GM23338 (cell line): ENCODE results near the gene VEGFA. TPM values are rescaled to one million over a fixed set of nuclear protein-coding genes. Genes with fewer than 3 reads are reported as not detected.

Experiments used
- ATAC-seq: fragments of 200-7000 bp; cut with Tn5 transposase; 3 replicates; pipeline ENCODE4 v1.9.1; 2020
- DNase-seq: peaks from one replicate; pipeline ENCODE4 v3.0.0-alpha.2; 2015; ENCODE audit warnings: low spot score
- H2AFZ ChIP-seq: fragments of 200-600 bp; sonication (generic); 2 replicates; pipeline ENCODE4 v1.8.0; 2016; ENCODE audit warnings: antibody characterized with exemption, mild to moderate bottlenecking, moderate library complexity
- H3F3A ChIP-seq: fragments of 200-600 bp; sonication (generic); replicated peaks from 2 replicates; pipeline ENCODE4 v1.8.0; 2017; ENCODE audit warnings: antibody characterized with exemption, mixed run types, low read depth
- H3K27ac ChIP-seq: fragments of 200-600 bp; sonication (generic); 2 replicates; pipeline ENCODE4 v1.6.1; 2016; ENCODE audit warnings: low read depth
- H3K27me3 ChIP-seq: fragments of 200-600 bp; sonication (generic); 2 replicates; pipeline ENCODE4 v1.8.0; 2016; ENCODE audit warnings: mild to moderate bottlenecking, mixed run types, moderate library complexity; ENCODE audit not compliant: insufficient read depth
- H3K36me3 ChIP-seq: fragments of 200-600 bp; sonication (generic); 2 replicates; pipeline ENCODE4 v1.8.0; 2016; ENCODE audit warnings: mild to moderate bottlenecking; ENCODE audit not compliant: insufficient read depth
- H3K4me1 ChIP-seq: fragments of 200-600 bp; sonication (generic); 2 replicates; pipeline ENCODE4 v1.8.0; 2016; ENCODE audit warnings: mild to moderate bottlenecking, moderate library complexity; ENCODE audit not compliant: insufficient read depth
- H3K4me2 ChIP-seq: fragments of 200-600 bp; sonication (generic); 2 replicates; pipeline ENCODE4 v1.7.1; 2017; ENCODE audit warnings: mixed run types
- H3K4me3 ChIP-seq: fragments of 200-600 bp; sonication (generic); 2 replicates; pipeline ENCODE4 v1.6.1; 2016; ENCODE audit warnings: mixed run types
- H3K79me2 ChIP-seq: fragments of 200-600 bp; sonication (generic); replicated peaks from 2 replicates; pipeline ENCODE4 v1.8.0; 2017; ENCODE audit warnings: mild to moderate bottlenecking; ENCODE audit not compliant: insufficient read depth
- H3K9me2 ChIP-seq: fragments of 200-600 bp; sonication (generic); 2 replicates; pipeline ENCODE4 v1.8.0; 2017; ENCODE audit not compliant: insufficient read depth
- H4K20me1 ChIP-seq: fragments of 200-600 bp; sonication (generic); replicated peaks from 2 replicates; pipeline ENCODE4 v1.8.0; 2017; ENCODE audit warnings: mild to moderate bottlenecking; ENCODE audit not compliant: insufficient read depth
- H3K27ac Mint-ChIP-seq: 2 replicates; pipeline ENCODE4 v1.8.0; 2020; ENCODE audit warnings: inconsistent platforms, mild to moderate bottlenecking, moderate library complexity, mixed read lengths
- H3K27me3 Mint-ChIP-seq: 3 replicates; pipeline ENCODE4 v1.8.0; 2022; ENCODE audit warnings: low read depth, mild to moderate bottlenecking, moderate library complexity, mixed read lengths, inconsistent platforms; ENCODE audit not compliant: insufficient read depth, poor library complexity
- H3K36me3 Mint-ChIP-seq: 3 replicates; pipeline ENCODE4 v1.8.0; 2021; ENCODE audit warnings: low read depth, mild to moderate bottlenecking, inconsistent platforms, moderate library complexity, mixed read lengths
- H3K4me1 Mint-ChIP-seq: 3 replicates; pipeline ENCODE4 v1.8.0; 2020; ENCODE audit warnings: mild to moderate bottlenecking, inconsistent platforms, mixed read lengths
- H3K4me3 Mint-ChIP-seq: 3 replicates; pipeline ENCODE4 v1.8.0; 2021; ENCODE audit warnings: moderate library complexity, mild to moderate bottlenecking, inconsistent platforms, mixed read lengths
- H3K9me3 Mint-ChIP-seq: 3 replicates; pipeline ENCODE4 v1.8.0; 2020; ENCODE audit warnings: moderate library complexity, mild to moderate bottlenecking, inconsistent platforms, mixed read lengths
- CREB1 ChIP-seq: fragments of 250-450 bp; sonication (Bioruptor Pico); IDR thresholded peaks from 2 replicates; pipeline ENCODE4 v1.5.0; 2020; ENCODE audit warnings: low read depth, mild to moderate bottlenecking, moderate library complexity
- EZH2 ChIP-seq: fragments of 200-600 bp; sonication (generic); IDR thresholded peaks from one replicate; pipeline ENCODE4 v1.8.0; 2017; ENCODE audit warnings: antibody characterized with exemption, mild to moderate bottlenecking, low read depth; ENCODE audit not compliant: unreplicated experiment
- EZH2phosphoT487 ChIP-seq: fragments of 200-600 bp; sonication (generic); IDR thresholded peaks from one replicate; pipeline ENCODE4 v1.8.1; 2018; ENCODE audit warnings: antibody characterized with exemption; ENCODE audit not compliant: unreplicated experiment
- JUNB ChIP-seq: IDR thresholded peaks from one replicate; pipeline ENCODE4 v1.6.1; 2016; ENCODE audit warnings: antibody characterized with exemption; ENCODE audit not compliant: unreplicated experiment
- NANOG ChIP-seq: IDR thresholded peaks from 2 replicates; pipeline ENCODE4 v1.6.1; 2016; ENCODE audit warnings: antibody characterized with exemption, borderline replicate concordance
- POLR2AphosphoS5 ChIP-seq: IDR thresholded peaks from 2 replicates; pipeline ENCODE4 v1.6.1; 2016; ENCODE audit warnings: antibody characterized with exemption, low read depth
- STAT1 ChIP-seq: IDR thresholded peaks from one replicate; pipeline ENCODE4 v1.6.1; 2016; ENCODE audit warnings: antibody characterized with exemption; ENCODE audit not compliant: unreplicated experiment
- ZNF114 ChIP-seq: fragments of 250-450 bp; sonication (Bioruptor Pico); IDR thresholded peaks from 2 replicates; pipeline ENCODE4 v1.5.0; 2020; ENCODE audit warnings: mild to moderate bottlenecking, moderate library complexity
- ZNF331 ChIP-seq: fragments of 250-450 bp; sonication (Bioruptor Pico); IDR thresholded peaks from 2 replicates; pipeline ENCODE4 v1.5.0; 2020; ENCODE audit warnings: low read depth, mild to moderate bottlenecking, moderate library complexity
- polyA plus RNA-seq: library from polyadenylated mRNA; unstranded; fragments of >200 nt; fragmentation: Nextera tagmentation; extraction: Ambion mirVana; gene quantifications from 2 replicates; pipeline ENCODE4 v1.2.1, GENCODE V29; 2016
- total RNA-seq: library from RNA; depleted of rRNA; stranded (reverse); fragments of >200 nt; shearing (Covaris generic); gene quantifications from 2 replicates; pipeline ENCODE4 v1.2.3, GENCODE V29; 2014
- TF ChIP-seq, protein P1 (sequence below): IDR thresholded peaks from 2 replicates; pipeline ENCODE4 v1.6.1; 2016; ENCODE audit warnings: antibody characterized with exemption
- TF ChIP-seq, protein P2 (sequence below), 2 experiments: fragments of 200-600 bp in 1 of 2; sonication (generic) in 1 of 2; conservative IDR thresholded peaks; 2 replicates each; pipeline versions ENCODE4 v1.5.1 to v1.6.1; 2016 to 2017; ENCODE audit warnings: antibody characterized with exemption in 2 of 2, low read depth in 2 of 2, mild to moderate bottlenecking in 2 of 2, moderate library complexity in 1 of 2
- TF ChIP-seq, protein P3 (sequence below): IDR thresholded peaks from one replicate; pipeline ENCODE4 v1.6.1; 2018; ENCODE audit warnings: antibody characterized with exemption; ENCODE audit not compliant: unreplicated experiment
- TF ChIP-seq, protein P4 (sequence below): fragments of 250-450 bp; sonication (Bioruptor Pico); IDR thresholded peaks from 2 replicates; pipeline ENCODE4 v1.5.0; 2020; ENCODE audit warnings: mild to moderate bottlenecking, moderate library complexity

The VEGFA gene
- total and polyA plus RNA-seq, 2 experiments from 2014 or later: 10.9 to 61.1 TPM

DNA sequence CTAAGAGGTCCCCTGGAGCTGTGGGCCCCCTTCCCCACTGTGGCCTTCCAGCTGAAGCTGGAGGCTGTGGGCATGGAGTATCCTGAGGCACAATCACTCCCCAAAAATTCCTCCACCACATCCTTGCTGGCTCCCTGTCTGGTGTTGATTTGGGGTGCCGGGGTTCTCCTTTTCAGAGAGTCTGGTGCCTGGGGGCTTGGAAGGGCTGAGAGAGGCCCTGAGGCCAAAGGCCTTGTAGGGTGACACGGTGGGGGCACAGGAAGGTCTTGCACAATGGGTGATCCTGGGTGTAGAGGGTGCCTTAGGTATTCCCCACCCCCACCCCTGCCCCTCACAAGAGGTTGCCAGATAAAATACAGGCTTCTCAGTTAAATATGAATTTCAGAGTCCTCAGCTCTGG, 33.2 kb upstream of the VEGFA start:
- Mint-ChIP-seq H3K4me3 (no peak overlapping the region), H3K27ac (no peak overlapping the region), H3K9me3 (no peaks in the 10 kb centered on the region), H3K4me1 (peaks cover 18% of the 10 kb centered on the region; the same call in 2 of the 3 replicates), H3K36me3 (no peaks in the 10 kb centered on the region), H3K27me3 (peaks cover 9% of the 10 kb centered on the region)
- H3K27ac ChIP-seq: no peak overlapping the region
- H4K20me1 ChIP-seq: no peaks in the 10 kb centered on the region
- H3K4me1 ChIP-seq: no peaks in the 10 kb centered on the region
- no peaks in the 10 kb centered on the region for H3K9me2 ChIP-seq
- no peak overlapping the region for H3K4me2 ChIP-seq
- no peaks in the 10 kb centered on the region for H3K36me3 ChIP-seq
- H3F3A ChIP-seq: no peaks in the 10 kb centered on the region
- ATAC-seq (no peak), DNase-seq (no peak)
- no peaks in the 10 kb centered on the region for H3K79me2 ChIP-seq
- no peak overlapping the region for H2AFZ ChIP-seq
- no peak for TF ChIP-seq EZH2
- TF ChIP-seq, protein P1, sequence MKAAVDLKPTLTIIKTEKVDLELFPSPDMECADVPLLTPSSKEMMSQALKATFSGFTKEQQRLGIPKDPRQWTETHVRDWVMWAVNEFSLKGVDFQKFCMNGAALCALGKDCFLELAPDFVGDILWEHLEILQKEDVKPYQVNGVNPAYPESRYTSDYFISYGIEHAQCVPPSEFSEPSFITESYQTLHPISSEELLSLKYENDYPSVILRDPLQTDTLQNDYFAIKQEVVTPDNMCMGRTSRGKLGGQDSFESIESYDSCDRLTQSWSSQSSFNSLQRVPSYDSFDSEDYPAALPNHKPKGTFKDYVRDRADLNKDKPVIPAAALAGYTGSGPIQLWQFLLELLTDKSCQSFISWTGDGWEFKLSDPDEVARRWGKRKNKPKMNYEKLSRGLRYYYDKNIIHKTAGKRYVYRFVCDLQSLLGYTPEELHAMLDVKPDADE: no peak
- no peak for TF ChIP-seq ZNF331 (CRISPR knock-in tag)
- no peak for TF ChIP-seq STAT1
- no peak for TF ChIP-seq CREB1 (CRISPR knock-in tag)
- TF ChIP-seq, protein P2, sequence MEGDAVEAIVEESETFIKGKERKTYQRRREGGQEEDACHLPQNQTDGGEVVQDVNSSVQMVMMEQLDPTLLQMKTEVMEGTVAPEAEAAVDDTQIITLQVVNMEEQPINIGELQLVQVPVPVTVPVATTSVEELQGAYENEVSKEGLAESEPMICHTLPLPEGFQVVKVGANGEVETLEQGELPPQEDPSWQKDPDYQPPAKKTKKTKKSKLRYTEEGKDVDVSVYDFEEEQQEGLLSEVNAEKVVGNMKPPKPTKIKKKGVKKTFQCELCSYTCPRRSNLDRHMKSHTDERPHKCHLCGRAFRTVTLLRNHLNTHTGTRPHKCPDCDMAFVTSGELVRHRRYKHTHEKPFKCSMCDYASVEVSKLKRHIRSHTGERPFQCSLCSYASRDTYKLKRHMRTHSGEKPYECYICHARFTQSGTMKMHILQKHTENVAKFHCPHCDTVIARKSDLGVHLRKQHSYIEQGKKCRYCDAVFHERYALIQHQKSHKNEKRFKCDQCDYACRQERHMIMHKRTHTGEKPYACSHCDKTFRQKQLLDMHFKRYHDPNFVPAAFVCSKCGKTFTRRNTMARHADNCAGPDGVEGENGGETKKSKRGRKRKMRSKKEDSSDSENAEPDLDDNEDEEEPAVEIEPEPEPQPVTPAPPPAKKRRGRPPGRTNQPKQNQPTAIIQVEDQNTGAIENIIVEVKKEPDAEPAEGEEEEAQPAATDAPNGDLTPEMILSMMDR (conservative IDR thresholded peaks at IDR 0.05; ENCODE audit: low read depth in 2 of 2): no peak
- TF ChIP-seq EZH2phosphoT487: no peak
- no peak for TF ChIP-seq JUNB
- no peak for TF ChIP-seq NANOG
- TF ChIP-seq, protein P3, sequence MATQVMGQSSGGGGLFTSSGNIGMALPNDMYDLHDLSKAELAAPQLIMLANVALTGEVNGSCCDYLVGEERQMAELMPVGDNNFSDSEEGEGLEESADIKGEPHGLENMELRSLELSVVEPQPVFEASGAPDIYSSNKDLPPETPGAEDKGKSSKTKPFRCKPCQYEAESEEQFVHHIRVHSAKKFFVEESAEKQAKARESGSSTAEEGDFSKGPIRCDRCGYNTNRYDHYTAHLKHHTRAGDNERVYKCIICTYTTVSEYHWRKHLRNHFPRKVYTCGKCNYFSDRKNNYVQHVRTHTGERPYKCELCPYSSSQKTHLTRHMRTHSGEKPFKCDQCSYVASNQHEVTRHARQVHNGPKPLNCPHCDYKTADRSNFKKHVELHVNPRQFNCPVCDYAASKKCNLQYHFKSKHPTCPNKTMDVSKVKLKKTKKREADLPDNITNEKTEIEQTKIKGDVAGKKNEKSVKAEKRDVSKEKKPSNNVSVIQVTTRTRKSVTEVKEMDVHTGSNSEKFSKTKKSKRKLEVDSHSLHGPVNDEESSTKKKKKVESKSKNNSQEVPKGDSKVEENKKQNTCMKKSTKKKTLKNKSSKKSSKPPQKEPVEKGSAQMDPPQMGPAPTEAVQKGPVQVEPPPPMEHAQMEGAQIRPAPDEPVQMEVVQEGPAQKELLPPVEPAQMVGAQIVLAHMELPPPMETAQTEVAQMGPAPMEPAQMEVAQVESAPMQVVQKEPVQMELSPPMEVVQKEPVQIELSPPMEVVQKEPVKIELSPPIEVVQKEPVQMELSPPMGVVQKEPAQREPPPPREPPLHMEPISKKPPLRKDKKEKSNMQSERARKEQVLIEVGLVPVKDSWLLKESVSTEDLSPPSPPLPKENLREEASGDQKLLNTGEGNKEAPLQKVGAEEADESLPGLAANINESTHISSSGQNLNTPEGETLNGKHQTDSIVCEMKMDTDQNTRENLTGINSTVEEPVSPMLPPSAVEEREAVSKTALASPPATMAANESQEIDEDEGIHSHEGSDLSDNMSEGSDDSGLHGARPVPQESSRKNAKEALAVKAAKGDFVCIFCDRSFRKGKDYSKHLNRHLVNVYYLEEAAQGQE: no peak
- TF ChIP-seq, protein P4, sequence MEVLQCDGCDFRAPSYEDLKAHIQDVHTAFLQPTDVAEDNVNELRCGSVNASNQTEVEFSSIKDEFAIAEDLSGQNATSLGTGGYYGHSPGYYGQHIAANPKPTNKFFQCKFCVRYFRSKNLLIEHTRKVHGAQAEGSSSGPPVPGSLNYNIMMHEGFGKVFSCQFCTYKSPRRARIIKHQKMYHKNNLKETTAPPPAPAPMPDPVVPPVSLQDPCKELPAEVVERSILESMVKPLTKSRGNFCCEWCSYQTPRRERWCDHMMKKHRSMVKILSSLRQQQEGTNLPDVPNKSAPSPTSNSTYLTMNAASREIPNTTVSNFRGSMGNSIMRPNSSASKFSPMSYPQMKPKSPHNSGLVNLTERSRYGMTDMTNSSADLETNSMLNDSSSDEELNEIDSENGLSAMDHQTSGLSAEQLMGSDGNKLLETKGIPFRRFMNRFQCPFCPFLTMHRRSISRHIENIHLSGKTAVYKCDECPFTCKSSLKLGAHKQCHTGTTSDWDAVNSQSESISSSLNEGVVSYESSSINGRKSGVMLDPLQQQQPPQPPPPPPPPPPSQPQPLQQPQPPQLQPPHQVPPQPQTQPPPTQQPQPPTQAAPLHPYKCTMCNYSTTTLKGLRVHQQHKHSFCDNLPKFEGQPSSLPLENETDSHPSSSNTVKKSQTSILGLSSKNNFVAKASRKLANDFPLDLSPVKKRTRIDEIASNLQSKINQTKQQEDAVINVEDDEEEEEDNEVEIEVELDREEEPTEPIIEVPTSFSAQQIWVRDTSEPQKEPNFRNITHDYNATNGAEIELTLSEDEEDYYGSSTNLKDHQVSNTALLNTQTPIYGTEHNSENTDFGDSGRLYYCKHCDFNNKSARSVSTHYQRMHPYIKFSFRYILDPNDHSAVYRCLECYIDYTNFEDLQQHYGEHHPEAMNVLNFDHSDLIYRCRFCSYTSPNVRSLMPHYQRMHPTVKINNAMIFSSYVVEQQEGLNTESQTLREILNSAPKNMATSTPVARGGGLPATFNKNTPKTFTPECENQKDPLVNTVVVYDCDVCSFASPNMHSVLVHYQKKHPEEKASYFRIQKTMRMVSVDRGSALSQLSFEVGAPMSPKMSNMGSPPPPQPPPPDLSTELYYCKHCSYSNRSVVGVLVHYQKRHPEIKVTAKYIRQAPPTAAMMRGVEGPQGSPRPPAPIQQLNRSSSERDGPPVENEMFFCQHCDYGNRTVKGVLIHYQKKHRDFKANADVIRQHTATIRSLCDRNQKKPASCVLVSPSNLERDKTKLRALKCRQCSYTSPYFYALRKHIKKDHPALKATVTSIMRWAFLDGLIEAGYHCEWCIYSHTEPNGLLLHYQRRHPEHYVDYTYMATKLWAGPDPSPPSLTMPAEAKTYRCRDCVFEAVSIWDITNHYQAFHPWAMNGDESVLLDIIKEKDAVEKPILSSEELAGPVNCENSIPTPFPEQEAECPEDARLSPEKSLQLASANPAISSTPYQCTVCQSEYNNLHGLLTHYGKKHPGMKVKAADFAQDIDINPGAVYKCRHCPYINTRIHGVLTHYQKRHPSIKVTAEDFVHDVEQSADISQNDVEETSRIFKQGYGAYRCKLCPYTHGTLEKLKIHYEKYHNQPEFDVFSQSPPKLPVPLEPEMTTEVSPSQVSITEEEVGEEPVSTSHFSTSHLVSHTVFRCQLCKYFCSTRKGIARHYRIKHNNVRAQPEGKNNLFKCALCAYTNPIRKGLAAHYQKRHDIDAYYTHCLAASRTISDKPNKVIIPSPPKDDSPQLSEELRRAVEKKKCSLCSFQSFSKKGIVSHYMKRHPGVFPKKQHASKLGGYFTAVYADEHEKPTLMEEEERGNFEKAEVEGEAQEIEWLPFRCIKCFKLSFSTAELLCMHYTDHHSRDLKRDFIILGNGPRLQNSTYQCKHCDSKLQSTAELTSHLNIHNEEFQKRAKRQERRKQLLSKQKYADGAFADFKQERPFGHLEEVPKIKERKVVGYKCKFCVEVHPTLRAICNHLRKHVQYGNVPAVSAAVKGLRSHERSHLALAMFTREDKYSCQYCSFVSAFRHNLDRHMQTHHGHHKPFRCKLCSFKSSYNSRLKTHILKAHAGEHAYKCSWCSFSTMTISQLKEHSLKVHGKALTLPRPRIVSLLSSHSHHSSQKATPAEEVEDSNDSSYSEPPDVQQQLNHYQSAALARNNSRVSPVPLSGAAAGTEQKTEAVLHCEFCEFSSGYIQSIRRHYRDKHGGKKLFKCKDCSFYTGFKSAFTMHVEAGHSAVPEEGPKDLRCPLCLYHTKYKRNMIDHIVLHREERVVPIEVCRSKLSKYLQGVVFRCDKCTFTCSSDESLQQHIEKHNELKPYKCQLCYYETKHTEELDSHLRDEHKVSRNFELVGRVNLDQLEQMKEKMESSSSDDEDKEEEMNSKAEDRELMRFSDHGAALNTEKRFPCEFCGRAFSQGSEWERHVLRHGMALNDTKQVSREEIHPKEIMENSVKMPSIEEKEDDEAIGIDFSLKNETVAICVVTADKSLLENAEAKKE (CRISPR knock-in tag): no peak
- no peak for TF ChIP-seq POLR2AphosphoS5
- TF ChIP-seq ZNF114 (CRISPR knock-in tag): no peak
- H3K4me3 ChIP-seq: no peak overlapping the region
- no peaks in the 10 kb centered on the region for H3K27me3 ChIP-seq
